NCI-H1417 treated with DMSO at 0.1 percent for 48 hours (cell line): ENCODE data around the gene PIH1D2.
"Not testable (repeated sequence)": the region's sequence is repeated elsewhere in the genome, so short reads cannot be mapped to it uniquely, and the experiment has no call there.

Experiments used
- DNase-seq: peaks from one replicate; lab custom pipeline; 2025; lab: John Stamatoyannopoulos, UW

Gene PIH1D2

GRCh38 chr11:112073941-112074811 is at the start of gene PIH1D2, which contains the start of gene NKAPD1:
Gene PIH1D2 (minus strand): TSS chr11:112074017. CDS start chr11:112073174, 843 bp downstream.
Gene NKAPD1 (plus strand): TSS chr11:112074299. CDS start chr11:112075575, 1,276 bp downstream.
- peak; percentile 81 for DNase-seq

GRCh38 chr11:112123129-112123528 is 49.3 kb upstream of the PIH1D2 start:
- DNase-seq = no peak

- no peak for DNase-seq
Observed at GRCh38 chr11:112121981-112122615, 48.3 kb upstream of the PIH1D2 start.

- no peak for DNase-seq
Observed at GRCh38 chr11:112118176-112118575, 44.4 kb upstream of the PIH1D2 start.

- no peak for DNase-seq
Observed at GRCh38 chr11:112115386-112115785, 41.6 kb upstream of the PIH1D2 start.

GRCh38 chr11:112114460-112114859 is 40.6 kb upstream of the PIH1D2 start:
- DNase-seq = no peak

- peak; percentile 66 for DNase-seq
Observed at GRCh38 chr11:112113539-112114457, 40.0 kb upstream of the PIH1D2 start.

- no peak for DNase-seq
Observed at GRCh38 chr11:112106070-112106469, 32.3 kb upstream of the PIH1D2 start.

GRCh38 chr11:112103446-112103845 is 29.6 kb upstream of the PIH1D2 start:
- no peak for DNase-seq

DNA sequence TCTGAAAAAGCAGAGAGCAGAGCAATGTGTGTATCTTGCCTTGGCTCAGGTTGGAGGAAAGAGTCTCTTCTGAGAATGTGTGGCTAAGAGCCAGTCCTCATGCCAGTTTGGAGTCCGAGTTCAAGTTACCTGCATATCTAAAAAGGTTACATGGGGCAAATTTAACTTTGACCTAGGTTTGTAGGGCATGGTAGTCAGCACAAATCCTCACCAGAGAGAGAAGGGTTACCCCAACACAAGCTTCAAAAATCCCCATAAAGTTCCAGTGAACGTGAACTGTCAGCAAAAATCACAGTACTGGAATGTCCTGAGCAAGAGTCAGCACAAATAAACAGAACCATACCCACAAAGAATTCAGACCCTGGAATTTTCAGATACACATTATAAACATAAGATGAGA is 26.6 kb upstream of the PIH1D2 start:
- no peak for DNase-seq

GRCh38 chr11:112097734-112098528 is 24.1 kb upstream of the PIH1D2 start:
- no peak for DNase-seq

DNA sequence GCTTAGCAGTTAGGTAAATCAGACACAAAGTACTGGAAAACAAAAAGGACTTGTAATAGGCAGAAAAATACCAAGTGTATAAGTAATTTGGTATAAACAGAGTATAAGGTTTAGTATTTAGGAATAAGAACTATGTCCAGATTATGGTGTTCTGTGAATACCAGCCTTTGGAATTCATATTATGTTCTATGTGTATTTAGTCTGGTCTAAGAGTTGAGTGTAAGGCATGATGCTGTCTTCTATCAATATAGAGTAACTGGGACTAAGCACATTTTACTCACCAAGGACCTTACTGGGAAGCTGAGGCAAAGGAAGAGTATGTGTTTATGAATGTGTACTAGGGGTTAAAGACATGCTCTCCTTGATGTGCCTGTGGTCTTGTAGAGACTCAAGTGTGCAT is 22.4 kb upstream of the PIH1D2 start:
- DNase-seq = no peak

DNA sequence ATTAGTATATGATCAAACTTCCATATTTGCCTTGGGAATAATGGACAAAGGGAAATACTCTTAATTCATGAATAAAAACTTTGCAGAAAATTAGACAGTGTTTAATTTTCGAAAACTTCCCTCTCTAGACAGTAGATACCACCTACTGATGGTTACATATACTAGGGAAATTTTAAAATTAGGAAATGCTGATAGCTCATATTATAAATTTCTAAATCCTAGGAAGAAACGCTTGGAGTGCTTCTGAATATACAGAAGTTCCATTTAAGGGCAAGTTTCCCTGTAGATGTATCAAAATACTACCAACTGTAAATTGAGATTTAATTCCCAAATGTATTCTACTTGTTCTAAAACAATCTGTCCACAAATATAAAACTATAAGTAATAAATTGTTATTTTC is 21.5 kb upstream of the PIH1D2 start:
- not testable (repeated sequence) for DNase-seq

DNA sequence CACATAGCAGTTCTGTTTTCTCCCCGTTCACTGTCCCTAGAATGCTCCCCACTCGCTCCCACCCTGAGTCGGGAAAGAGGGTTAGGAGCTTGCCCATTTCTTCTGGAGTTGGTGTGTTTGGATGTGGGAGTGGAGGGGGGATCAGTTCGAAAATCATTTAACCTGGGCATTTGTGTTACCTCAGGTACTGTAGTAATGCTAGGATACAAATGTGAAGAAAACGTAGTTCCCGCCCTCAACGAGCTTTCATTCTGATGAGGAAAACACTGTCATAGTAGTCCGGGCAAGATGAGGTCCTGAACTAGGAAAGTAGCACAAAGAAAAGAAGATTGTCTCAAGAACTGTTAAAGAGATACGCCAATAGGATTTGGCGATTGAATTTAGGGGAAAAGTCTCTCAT is 13.4 kb upstream of the PIH1D2 start:
- no peak for DNase-seq

DNA sequence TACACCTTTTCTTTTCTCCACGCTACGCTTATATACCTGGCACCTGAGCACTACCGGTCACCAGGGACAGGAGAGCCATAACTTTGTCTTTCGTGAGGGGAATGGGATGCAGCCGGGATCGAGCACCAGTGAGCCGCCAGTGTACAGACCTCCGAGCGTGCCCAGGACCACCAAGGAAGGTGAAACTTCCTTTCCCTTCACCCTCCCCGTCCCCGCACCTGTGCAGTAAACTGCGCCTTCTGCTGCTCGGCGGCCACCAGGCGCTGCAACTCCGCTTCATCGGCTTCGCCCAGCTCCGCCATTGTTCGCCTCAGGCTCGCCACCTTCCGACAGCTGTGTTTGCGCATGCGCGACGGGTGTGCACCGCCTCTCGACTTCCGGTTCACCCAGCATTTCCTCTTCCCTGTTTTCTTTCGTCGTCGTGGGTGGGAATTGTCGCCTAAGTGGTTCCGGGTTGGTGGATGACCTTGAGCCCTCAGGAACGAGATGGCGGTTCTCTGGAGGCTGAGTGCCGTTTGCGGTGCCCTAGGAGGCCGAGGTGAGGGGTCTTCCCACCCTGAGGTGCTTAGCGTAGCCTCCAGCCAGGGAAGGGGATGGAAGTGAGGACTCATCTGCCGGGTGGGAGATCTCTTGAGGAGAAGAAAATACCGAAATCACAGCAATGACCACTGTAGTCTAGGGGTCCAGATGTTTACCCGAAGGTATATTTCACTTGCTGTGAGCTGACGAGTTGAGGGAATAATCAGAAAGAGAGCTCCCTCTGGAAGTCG is 12.8 kb upstream of the PIH1D2 start, which contains the start of the genes SDHD and TIMM8B:
Gene SDHD, plus strand, starts transcription at position 452 of the 770 bp plus-strand sequence. Its CDS starts 35 bp downstream, at position 487.
Gene TIMM8B, minus strand, starts transcription at position 335 of the 770 bp plus-strand sequence. Its CDS starts 33 bp downstream, at position 302.
- DNase-seq = peak; percentile 87

DNA sequence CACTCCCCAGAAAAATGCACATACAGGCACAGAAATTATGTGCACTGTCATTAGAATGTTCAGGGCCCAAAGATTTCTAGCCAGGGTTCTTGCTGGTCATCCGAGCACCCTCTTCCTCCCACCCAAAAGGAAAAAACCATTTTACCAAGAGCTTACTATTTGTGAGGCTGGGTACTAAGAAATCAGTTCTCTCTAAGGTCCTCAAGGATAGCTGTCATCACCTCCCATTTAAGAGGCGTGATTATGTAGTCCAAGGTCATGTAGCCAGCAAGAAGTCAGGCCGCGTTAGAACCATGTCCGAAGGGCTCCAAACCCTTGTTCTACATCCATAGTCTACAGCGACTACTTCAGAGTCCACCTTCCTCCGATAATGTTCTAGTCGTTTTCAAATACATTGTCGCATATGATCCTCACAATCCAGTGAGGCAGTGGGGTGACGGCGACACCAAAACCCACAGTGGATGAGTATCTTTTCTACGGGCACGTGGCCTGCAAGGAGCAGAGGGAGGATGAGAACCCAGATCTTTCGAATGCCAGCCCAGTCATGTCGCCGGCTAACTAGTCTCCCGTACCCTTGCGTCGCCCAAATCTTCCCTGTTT is 12.1 kb upstream of the PIH1D2 start:
- DNase-seq = no peak

DNA sequence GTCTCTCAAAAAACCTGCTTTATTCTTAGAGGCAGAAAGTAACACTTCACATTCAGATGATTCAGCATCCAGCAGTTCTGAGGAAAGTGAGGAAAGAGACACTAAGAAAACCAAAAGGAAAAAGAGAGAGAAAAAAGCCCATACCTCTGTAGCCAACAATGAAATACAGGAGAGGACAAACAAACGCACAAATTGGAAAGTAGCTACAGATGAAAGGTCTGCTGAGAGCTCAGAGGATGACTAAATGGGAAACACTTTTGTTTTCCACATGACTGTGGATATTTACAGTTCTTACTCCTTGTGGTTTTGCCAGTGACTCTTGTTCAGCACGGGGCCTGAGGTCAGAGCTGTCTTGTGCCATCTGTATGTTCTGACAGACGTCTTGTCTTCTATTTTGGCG is 8.9 kb upstream of the PIH1D2 start:
- DNase-seq = no peak

DNA sequence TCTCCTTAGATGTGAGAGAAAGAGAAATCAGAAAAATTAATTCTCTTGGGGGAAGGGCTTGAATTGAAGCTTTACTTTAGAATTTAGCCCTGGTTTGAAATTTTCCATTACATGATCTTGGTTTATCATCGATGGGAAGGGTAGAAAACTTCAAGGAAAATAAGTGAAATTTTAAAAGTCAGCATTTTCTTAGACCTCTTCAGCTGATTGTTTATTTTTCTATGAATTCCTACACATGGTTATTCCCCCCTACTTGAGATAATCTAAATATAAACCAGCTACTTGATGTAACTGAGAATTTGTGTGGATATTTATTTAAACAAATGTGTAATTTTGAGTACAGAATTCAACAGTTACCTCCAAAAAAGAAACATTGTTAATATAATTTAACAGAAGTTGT is 10.9 kb downstream of the PIH1D2 start:
- DNase-seq = no peak

GRCh38 chr11:112058103-112058502 is 15.7 kb downstream of the PIH1D2 start:
- no peak for DNase-seq

GRCh38 chr11:112057170-112057569 is 16.6 kb downstream of the PIH1D2 start:
- no peak for DNase-seq
